ENCODE results near the gene EEF2K.

EEF2K gene

GRCh38 chr16:22222998-22223397, 16.9 kb downstream of the EEF2K start:
- in situ Hi-C loops (cut with HindIII; ENCODE audit: low pct_ligation_motif_present, low pct_unique_long_range_greater_than_20kb, low sequenced_read_pairs) = no loop called here
- DNase-seq = no peak

GRCh38 chr16:22225060-22225459, 19.0 kb downstream of the EEF2K start:
- DNase-seq = no peak
- in situ Hi-C loops (cut with HindIII; ENCODE audit: low pct_ligation_motif_present, low pct_unique_long_range_greater_than_20kb, low sequenced_read_pairs) = no loop called here

GRCh38 chr16:22229889-22230288, 23.8 kb downstream of the EEF2K start:
- no peak for DNase-seq
- in situ Hi-C loops (cut with HindIII; ENCODE audit: low pct_ligation_motif_present, low pct_unique_long_range_greater_than_20kb, low sequenced_read_pairs) = no loop called here

GRCh38 chr16:22232277-22233036, 26.4 kb downstream of the EEF2K start:
- in situ Hi-C loops (cut with HindIII; ENCODE audit: low pct_ligation_motif_present, low pct_unique_long_range_greater_than_20kb, low sequenced_read_pairs) = no loop called here
- DNase-seq = peak; percentile 19

- in situ Hi-C loops (cut with HindIII; ENCODE audit: low pct_ligation_motif_present, low pct_unique_long_range_greater_than_20kb, low sequenced_read_pairs) = no loop called here
- no peak for DNase-seq
These were observed 26.9 kb downstream of the EEF2K start for GRCh38 chr16:22233037-22233372.

- in situ Hi-C loops (cut with HindIII; ENCODE audit: low pct_ligation_motif_present, low pct_unique_long_range_greater_than_20kb, low sequenced_read_pairs) = no loop called here
- DNase-seq = no peak
These were observed 30.0 kb downstream of the EEF2K start for GRCh38 chr16:22235839-22236745.

- in situ Hi-C loops (cut with HindIII; ENCODE audit: low pct_ligation_motif_present, low pct_unique_long_range_greater_than_20kb, low sequenced_read_pairs) = no loop called here
- no peak for DNase-seq
These were observed 33.2 kb downstream of the EEF2K start for GRCh38 chr16:22239131-22239805.

- DNase-seq = no peak
- in situ Hi-C loops (cut with HindIII; ENCODE audit: low pct_ligation_motif_present, low pct_unique_long_range_greater_than_20kb, low sequenced_read_pairs) = no loop called here
These were observed 34.1 kb downstream of the EEF2K start for GRCh38 chr16:22240023-22240710.

GRCh38 chr16:22250522-22250921, 44.4 kb downstream of the EEF2K start:
- no peak for DNase-seq
- in situ Hi-C loops (cut with HindIII; ENCODE audit: low pct_ligation_motif_present, low pct_unique_long_range_greater_than_20kb, low sequenced_read_pairs) = no loop called here

- in situ Hi-C loops (cut with HindIII; ENCODE audit: low pct_ligation_motif_present, low pct_unique_long_range_greater_than_20kb, low sequenced_read_pairs) = no loop called here
- no peak for DNase-seq
These were observed 46.2 kb downstream of the EEF2K start for GRCh38 chr16:22252317-22252716.

- in situ Hi-C loops (cut with HindIII; ENCODE audit: low pct_ligation_motif_present, low pct_unique_long_range_greater_than_20kb, low sequenced_read_pairs) = no loop called here
- DNase-seq = no peak
These were observed 47.2 kb downstream of the EEF2K start for GRCh38 chr16:22253272-22253671.

- in situ Hi-C loops (cut with HindIII; ENCODE audit: low pct_ligation_motif_present, low pct_unique_long_range_greater_than_20kb, low sequenced_read_pairs) = no loop called here
- no peak for DNase-seq
These were observed 49.3 kb downstream of the EEF2K start for GRCh38 chr16:22255335-22255734.

GRCh38 chr16:22257440-22257839, 51.4 kb downstream of the EEF2K start:
- DNase-seq = no peak
- in situ Hi-C loops (cut with HindIII; ENCODE audit: low pct_ligation_motif_present, low pct_unique_long_range_greater_than_20kb, low sequenced_read_pairs) = no loop called here

GRCh38 chr16:22260490-22260889, 54.4 kb downstream of the EEF2K start:
- no peak for DNase-seq
- in situ Hi-C loops (cut with HindIII; ENCODE audit: low pct_ligation_motif_present, low pct_unique_long_range_greater_than_20kb, low sequenced_read_pairs) = no loop called here

- in situ Hi-C loops (cut with HindIII; ENCODE audit: low pct_ligation_motif_present, low pct_unique_long_range_greater_than_20kb, low sequenced_read_pairs) = no loop called here
- DNase-seq = no peak
These were observed 56.4 kb downstream of the EEF2K start for GRCh38 chr16:22262460-22262859.

GRCh38 chr16:22264786-22265185, 58.7 kb downstream of the EEF2K start:
- no peak for DNase-seq
- in situ Hi-C loops (cut with HindIII; ENCODE audit: low pct_ligation_motif_present, low pct_unique_long_range_greater_than_20kb, low sequenced_read_pairs) = no loop called here

GRCh38 chr16:22265351-22265750, 59.3 kb downstream of the EEF2K start:
- in situ Hi-C loops (cut with HindIII; ENCODE audit: low pct_ligation_motif_present, low pct_unique_long_range_greater_than_20kb, low sequenced_read_pairs) = no loop called here
- DNase-seq = no peak

GRCh38 chr16:22266546-22266945, 60.5 kb downstream of the EEF2K start:
- no peak for DNase-seq
- in situ Hi-C loops (cut with HindIII; ENCODE audit: low pct_ligation_motif_present, low pct_unique_long_range_greater_than_20kb, low sequenced_read_pairs) = no loop called here

- in situ Hi-C loops (cut with HindIII; ENCODE audit: low pct_ligation_motif_present, low pct_unique_long_range_greater_than_20kb, low sequenced_read_pairs) = no loop called here
These were observed 61.7 kb downstream of the EEF2K start for GRCh38 chr16:22267764-22268163.

More at GRCh38 chr16:22267764-22268163, 61.7 kb downstream of the EEF2K start:
- DNase-seq = no peak
